ENCODE results near the gene PRR5.

DNA sequence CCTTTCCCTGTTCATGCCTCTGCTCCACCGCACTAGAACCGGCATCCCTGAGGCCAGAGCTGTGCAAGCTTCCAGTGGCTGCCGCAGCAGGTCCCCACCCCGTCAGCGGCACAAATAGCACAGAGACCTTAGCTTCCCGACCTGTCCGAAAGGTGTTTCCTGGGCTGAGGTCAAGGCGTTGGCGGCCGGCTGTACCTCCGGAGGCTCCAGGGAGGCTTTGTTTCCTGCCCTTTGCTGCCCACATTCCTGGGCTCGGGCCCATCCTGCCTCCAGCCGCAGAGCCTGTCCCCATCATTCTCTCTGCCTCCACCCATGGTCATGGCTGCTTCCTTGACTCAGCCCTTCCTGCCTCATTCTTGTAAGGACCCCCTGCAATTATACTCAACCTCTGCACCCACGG is 81.6 kb downstream of the PRR5 start:
- TF ChIP-seq POLR2A (IDR thresholded peaks at IDR 0.05; ENCODE audit: low read depth, low read length) (no peak), POLR2AphosphoS5 (IDR thresholded peaks at IDR 0.05; ENCODE audit: low read depth, low read length) (no peak)

All from GM12891 (cell line).